GM19099 (cell line): ENCODE data around the gene MFAP3L.

Source experiments
- POLR2A ChIP-seq: IDR thresholded peaks from 3 replicates; pipeline ENCODE4 v1.6.1; 2011; ENCODE audit warnings: low read depth; ENCODE audit not compliant: insufficient read length; ENCODE audit errors: extremely low read depth

MFAP3L gene

DNA sequence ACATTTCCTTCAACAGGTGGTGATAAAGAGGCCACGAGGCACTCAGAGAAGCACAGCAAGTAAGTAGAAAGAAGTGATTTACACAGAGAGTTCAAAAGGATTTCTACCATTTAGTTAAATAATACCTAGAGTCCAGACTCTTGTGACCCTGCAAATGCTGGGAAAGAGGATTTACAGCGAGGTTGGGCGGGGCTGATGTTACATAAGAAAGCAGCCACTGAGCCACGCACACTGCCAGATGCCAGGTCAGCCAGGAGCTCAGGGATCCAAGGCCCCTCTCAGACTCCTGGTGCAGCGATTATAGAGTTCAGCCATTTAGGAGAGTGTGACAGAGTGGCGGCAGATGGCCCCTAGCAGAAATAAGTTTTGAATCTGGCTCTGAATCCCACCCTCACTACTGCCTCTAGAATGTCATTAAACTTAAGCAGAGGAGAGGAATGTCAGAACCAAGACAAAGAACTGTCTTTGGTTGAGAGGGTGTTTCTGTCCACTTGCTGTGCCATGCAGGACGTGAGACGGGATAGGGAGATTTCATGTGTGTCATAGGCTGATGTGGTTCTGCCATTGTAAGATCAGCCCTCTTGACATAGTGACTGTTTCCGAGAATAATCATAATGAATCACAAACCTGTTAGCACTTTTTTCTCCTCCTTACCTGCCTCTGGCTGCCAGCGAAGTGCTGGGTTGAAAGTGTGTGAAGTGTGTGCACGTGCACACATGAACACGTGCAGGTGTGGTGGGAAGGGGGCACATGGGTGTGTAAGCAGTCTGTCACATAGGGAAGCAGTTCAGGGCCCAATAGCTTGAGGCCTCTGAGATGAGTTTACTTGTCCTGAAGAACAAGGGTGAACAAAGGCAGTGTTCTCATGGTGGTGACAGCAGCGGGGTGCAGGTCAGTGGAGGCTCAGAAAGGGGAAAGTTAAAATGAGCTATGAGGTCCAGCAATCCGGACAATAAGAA is 50.1 kb downstream of the MFAP3L start:
- no peak for TF ChIP-seq POLR2A

DNA sequence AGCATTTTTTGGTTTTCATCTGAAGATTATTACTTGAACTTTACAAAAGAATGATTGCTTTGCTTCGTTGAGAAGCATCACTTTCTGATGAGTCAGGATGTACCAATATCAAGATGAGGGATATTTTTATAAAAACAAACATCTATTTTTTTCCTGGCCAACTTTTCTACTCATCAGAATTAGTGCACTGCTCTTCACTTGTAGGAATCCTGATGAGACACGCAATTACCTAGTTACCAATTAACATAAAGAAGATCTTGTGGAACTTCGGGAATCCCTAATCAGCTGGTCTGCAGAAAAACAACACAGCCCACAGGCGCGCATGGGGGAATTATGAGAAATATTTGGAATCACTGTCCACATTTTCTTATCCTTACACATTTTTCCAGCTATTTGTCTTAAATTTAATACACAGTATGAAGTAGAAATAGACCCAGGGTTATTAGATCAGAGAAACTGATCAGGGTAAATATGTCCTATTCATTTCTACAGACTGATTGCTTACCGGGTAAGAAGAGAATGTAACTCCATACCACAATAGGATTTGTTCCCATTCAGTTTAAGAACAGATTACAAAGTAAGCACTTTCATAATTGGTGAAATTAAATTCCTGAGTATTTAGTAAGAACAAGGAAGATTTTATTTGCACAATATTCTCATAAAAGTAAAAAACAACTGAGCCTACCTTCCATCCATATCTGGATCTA is 50.9 kb downstream of the MFAP3L start:
- no peak for TF ChIP-seq POLR2A

DNA sequence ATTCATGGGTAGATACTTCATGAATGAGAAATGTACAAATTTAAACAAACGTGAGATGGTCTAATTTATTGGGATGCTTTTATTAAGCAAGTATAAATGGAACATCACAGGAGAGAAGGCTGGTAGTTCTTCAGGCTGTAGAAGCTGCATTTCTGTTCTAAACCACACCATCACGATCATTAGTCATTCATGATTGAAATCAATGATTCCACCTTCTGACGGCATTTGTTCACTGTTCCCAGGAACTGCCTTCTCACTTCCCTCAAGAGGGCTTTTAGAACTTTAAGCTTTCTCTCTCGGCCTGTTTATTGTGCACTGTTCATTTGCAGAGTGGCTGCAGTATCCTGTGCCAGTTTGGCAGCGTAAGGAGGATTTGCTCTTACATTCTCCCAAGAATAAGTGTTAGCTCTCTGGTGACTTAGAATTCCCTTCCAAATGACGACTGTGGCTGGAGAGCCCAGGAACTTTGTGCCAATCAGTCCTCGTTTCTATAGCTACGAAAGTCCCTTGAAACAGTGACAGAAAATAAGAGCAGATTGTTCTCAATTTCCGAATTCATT is 54.7 kb downstream of the MFAP3L start:
- TF ChIP-seq POLR2A: no peak

DNA sequence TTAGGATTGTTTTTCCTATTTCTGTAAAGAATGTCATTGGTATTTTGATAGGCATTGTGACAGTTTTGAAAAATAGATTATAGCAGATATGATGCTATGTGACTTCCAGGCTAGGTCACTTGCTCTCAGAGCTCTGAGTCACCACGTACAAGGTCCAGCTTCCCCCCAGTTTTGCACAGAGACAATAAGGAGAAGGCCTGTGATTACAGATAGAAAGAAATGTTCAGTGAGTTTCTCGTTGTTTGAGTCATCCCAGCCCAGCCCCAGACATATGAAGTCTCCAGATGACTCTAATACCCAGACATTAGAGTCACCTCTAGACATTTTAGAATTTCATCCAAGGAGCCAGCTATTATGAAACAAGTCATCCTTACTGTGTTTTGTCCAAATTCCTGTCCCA is 57.2 kb downstream of the MFAP3L start:
- TF ChIP-seq POLR2A: no peak

DNA sequence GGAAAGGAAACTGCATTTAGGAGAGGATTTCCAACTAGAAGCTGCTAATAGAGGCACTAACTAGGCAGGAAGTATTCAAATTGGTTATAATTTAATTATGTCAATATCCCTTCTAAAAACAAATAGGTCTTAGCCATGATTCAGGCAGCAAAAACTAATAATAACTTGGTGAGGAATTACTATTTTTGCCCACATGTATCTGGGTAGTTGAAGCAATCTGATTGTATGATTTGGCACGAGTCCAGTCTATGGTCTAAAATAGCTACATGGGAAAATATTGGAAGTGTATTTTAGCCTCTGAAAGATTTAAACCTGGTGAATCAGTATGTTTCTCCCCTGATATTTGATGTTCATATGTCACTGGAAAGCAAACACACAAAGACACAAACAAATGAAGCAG is 62.2 kb downstream of the MFAP3L start:
- TF ChIP-seq POLR2A: no peak

DNA sequence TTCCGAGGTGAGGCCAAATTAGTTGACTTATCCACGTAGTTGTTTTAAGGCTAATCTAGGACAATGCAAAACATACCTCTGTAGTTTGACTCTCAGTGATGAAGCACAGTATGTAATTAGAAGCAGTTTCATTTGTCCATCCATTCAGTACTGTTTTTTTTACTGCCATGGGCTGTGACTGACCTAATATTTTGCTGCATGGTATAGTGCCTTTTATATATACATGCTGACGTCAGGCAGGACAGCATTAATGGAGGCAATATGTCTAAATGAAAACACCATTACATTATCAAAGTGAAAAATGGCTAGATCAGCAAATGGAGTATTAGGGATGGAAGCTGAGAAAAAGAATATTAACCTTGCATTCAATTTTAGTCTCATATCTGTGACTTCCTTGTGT is 66.9 kb downstream of the MFAP3L start:
- no peak for TF ChIP-seq POLR2A

DNA sequence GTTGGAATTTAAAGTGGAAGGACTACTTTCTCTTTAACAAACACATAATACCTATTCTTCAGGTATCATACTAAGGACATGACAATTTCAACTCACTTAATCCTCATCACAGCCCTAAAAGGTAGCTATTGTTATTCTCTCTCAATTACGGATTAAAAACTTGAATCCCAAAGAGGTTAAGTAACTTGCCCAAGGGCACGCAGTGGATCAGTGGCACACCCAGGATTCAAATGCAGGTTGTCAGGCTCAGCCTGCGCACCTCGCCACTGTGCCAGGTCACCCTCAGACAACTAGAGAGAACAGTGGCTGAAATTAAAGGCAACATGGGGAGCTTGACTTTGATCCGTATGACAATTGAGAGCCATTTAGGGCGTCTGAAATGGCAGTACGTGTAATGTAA is 67.6 kb downstream of the MFAP3L start:
- TF ChIP-seq POLR2A: no peak

DNA sequence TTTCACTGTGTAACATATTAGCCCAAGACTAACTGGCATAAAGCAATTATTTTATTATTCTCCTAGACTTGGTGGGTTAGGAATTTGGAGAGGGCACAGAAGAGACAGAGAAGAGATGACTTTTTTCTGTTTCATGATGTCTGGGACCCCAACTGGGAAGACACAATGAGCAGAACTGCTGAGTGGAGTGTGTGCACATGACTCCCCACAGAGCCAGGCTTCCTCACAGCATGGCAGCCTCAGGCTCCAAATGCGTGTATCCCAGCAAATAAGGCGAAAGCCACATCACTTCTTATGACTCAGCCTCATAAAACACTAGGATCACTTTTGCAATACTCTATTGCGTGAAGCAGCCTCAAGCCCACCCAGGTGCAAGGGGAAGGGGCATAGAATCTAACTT is 68.4 kb downstream of the MFAP3L start:
- TF ChIP-seq POLR2A: no peak

DNA sequence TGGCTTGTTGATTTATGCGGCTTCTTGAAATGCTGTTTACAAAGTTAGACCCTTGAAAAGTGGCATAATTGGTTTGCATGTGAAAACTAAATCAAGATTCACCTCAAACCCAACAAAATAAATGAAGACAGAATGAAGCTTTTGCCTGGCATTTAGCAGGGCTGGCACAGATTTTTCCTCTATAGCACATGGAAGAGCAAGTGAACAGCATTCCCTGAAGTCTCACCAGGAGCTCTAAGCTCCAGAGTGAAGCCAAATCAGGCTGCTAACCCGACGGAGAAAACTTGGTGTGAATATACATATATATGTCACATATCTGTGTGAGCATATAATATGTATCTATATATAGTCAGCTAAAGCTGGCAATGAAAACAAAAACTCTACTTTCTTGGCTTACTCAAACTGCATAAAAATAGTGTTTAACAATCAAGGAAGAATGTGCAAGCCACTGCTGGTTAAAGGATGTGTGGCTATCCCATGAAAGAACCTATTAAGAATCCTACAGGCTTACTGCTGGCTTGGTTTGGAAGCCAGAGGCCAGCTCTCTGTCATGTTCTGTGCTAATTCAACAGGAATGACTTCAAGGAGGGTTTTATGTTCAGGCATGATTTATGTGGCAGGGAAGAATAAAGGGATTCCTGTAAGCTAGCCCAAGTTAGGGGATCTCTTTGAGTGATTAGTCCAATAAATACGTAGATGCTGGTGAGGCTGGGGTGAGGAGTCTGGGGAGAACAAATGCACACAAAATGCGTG is 69.9 kb downstream of the MFAP3L start:
- no peak for TF ChIP-seq POLR2A

DNA sequence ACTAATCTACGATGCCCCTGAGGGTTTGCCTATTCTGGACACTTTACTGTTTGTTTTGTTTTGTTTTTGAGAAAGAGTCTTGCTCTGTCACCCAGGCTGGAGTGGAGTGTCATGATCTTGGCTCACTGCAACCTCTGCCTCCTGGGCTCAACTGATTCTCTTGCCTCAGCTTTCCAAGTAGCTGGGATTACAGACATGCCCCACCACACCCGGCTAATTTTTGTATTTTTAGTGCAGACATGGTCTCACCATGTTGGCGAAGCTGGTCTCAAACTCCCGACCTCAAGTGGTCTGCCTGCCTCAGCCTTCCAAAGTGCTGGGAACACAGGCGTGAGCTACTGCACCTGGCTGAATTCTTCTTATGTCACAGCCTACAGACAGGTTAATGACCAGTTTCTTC is 70.7 kb downstream of the MFAP3L start:
- TF ChIP-seq POLR2A: no peak

DNA sequence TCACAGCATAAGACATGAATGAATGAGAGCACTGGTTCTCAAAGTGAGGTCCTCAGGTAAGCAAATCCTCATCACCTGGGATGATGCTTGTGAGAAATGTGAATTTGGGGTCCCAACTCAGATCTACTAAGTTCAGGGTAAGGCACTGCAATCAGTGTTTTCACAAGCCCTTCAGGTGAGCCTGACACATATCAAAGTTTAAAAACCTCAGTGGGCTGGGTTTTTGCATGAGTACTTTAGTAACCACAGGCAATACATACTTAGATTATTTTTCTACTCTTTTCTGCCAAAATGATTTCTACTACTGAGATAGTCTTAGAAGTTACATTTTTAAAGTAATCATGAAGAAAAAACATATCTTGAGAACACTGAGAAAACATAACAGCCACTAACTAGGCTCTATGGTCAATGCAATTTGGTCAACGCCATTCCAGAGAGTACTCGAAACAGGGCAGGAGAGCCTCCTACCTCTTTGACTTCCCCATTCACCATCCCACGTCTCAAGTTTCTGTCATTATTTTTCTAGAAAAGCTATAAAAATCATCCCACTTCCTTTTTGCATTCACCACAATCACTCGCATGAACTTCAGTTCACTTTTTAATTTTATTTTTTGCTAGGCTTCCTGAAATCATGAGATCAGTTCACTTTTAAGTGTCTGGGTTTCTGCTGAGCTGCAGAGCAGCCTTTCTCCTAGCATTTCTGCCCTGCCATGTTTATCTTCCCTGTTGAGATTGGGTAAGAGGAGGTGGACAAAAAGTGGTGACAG is 73.8 kb downstream of the MFAP3L start:
- TF ChIP-seq POLR2A: no peak

DNA sequence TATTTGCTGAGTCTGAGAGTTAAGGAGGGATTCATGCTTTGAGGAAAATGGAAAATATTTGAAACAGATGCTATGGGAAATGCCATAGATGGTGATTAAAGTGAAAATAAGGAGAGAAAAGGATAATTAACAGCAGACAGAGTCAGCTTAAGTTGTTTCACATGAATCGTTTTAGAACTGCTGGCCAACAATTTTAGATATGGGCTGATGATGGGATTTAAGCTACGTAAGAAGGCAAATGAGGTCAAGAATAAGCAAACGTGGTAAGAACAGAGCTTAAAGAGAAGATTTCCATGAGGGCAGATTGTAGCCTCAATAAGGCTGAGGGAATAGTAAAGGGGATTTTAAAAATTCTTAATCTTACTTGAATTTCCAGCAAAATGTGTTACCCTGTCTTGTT is 77.9 kb downstream of the MFAP3L start:
- no peak for TF ChIP-seq POLR2A

DNA sequence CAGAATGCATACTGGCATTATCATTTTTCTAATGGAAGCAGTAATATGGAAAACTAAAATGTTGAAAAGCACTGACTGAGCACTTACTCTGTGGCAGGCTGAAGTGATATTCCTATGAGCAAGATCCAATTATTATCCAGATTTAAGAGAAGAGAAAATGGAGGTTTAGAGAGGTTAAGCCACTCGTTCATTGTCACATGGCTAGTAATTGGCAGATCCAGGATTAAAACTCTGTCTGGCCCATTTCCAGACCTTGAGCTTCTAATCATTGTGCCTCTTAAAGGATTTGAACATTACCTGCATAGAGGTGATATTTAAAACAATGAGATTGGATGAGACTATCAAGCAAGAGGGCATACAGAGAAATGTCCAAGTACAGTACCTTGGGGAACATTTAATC is 80.6 kb downstream of the MFAP3L start:
- TF ChIP-seq POLR2A: no peak

DNA sequence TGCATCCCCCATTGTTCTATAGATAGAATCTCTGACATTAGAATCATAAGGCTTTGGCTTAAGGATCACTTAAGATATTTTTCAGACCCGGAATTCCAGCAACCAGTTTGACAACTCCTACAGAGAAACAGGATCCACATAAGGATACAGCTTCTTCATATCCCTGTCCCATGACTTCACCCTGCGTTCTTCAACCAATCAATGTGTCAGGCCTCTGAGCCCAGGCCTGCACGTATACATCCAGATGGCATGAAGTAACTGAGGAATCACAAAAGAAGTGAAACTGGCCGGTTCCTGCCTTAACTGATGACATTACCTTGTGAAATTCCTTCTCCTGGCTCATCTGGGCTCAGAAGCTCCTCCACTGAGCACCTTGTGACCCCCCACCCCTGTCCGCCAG is 85.1 kb downstream of the MFAP3L start:
- no peak for TF ChIP-seq POLR2A
